Esophagus squamous epithelium (tissue), 5 donors: ENCODE measurements around the gene SLC25A42. TPM values are rescaled to one million over a fixed set of nuclear protein-coding genes. Genes with fewer than 3 reads are reported as not detected.

ENCODE experiments used
- DNase-seq: peaks from one replicate; lab custom pipeline; 2025; lab: John Stamatoyannopoulos, UW
- H3K27ac ChIP-seq, 4 donors: fragments of 200-600 bp; sonication (generic); one replicate each; pipeline ENCODE4 v1.5.1; 2016 to 2019; ENCODE audit warnings: mild to moderate bottlenecking in 1 of 4
- H3K27me3 ChIP-seq, 4 donors: fragments of 200-600 bp; sonication (generic); 1 replicate in 3 of 4; 2 replicates in 1 of 4; pipeline versions ENCODE4 v1.5.1 to v1.6.0; 2017 to 2021; ENCODE audit warnings: antibody characterized with exemption in 1 of 4
- H3K36me3 ChIP-seq, 3 donors: fragments of 200-600 bp; sonication (generic); one replicate each; pipeline ENCODE4 v1.5.1; 2016 to 2019
- H3K4me1 ChIP-seq, 3 donors: fragments of 200-600 bp; sonication (generic); one replicate each; pipeline ENCODE4 v1.5.1; 2017 to 2019
- H3K4me3 ChIP-seq, 4 donors: fragments of 200-600 bp; sonication (generic); 1 replicate in 3 of 4; 2 replicates in 1 of 4; pipeline ENCODE4 v1.5.1; 2016 to 2019; ENCODE audit warnings: mild to moderate bottlenecking in 2 of 4, moderate library complexity in 1 of 4
- H3K9me3 ChIP-seq, 3 donors: fragments of 200-600 bp; sonication (generic); one replicate each; pipeline ENCODE4 v1.5.1; 2016 to 2019
- POLR2A ChIP-seq, 4 donors: fragments of 450-650 bp; IDR thresholded peaks; one replicate each; pipeline ENCODE4 v1.6.1; 2017; ENCODE audit warnings: antibody characterized with exemption in 4 of 4, mild to moderate bottlenecking in 4 of 4, moderate library complexity in 3 of 4
- WGBS, 2 donors: methylation state at CpG; one replicate each; pipeline ENCODE4 v1.1.5; 2018; 5-methylcytosine and 5-hydroxymethylcytosine counted together
- intact Hi-C: fragments of 100-400 bp; cut with DNase I; formaldehyde crosslinking; loops from one replicate; pipeline ENCODE4 v1.15.0; 2022
- total RNA-seq, 4 donors: library from RNA; depleted of rRNA; stranded (reverse); fragments of >200 nt; gene quantifications; one replicate each; pipeline ENCODE4 v1.1.0, GENCODE V29; 2016
- TF ChIP-seq, protein P1 (sequence below), 6 experiments: fragments of 450-650 bp in 4 of 6; fragments of 200-600 bp in 2 of 6; sonication (generic) in 2 of 6; IDR thresholded peaks; one replicate each; pipeline ENCODE4 v1.5.1; 2016 to 2019; ENCODE audit warnings: antibody characterized with exemption in 6 of 6, mild to moderate bottlenecking in 4 of 6, moderate library complexity in 4 of 6
- donor health status: DM: yes; HTN: yes; CAD: no.

SLC25A42 gene
- total RNA-seq, 4 donors from 2014 or later = 1.7 to 3.8 (median 3.3) TPM

DNA sequence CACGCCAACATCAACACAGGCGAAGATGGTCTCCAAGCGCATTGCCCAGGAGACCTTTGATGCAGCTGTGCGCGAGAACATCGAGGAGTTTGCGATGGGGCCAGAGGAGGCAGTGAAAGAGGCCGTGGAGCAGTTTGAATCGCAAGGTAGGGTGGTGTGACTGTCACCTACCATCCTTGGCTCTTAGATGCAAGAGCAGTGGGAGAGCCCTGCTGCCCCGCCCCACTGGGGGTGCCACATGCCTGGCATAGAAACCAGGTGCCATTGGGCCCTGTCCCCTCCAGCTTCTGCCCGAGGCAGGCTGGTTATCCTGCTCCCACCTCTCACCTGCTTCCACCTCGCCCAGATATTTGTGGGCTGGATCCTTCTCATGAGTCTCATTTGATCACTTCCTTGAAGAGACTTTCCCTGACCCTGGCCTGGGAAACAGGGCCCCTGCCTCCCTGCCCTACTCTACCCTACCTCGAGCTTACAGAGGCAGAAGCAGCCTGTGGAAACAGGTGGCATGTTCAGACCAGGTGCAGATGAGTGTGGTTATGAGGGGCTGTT, 21.0 kb upstream of the SLC25A42 start:
- no peak for DNase-seq
- WGBS, 2 donors = 96 to 100% methylated on average over 5 to 8 of the region's 13 CpGs
- Histone ChIP-seq H3K4me3 (no peak overlapping the region), H3K36me3 (peaks cover 0 to 61% (median 13%) of the 10 kb centered on the region in 3 donors), H3K27ac (no peak overlapping the region), H3K4me1 (peaks cover 0 to 12% (median 4%) of the 10 kb centered on the region in 3 donors), H3K9me3 (no peaks in the 10 kb centered on the region), H3K27me3 (no peaks in the 10 kb centered on the region)
- intact Hi-C loops = no loop called here
- TF ChIP-seq, protein P1, sequence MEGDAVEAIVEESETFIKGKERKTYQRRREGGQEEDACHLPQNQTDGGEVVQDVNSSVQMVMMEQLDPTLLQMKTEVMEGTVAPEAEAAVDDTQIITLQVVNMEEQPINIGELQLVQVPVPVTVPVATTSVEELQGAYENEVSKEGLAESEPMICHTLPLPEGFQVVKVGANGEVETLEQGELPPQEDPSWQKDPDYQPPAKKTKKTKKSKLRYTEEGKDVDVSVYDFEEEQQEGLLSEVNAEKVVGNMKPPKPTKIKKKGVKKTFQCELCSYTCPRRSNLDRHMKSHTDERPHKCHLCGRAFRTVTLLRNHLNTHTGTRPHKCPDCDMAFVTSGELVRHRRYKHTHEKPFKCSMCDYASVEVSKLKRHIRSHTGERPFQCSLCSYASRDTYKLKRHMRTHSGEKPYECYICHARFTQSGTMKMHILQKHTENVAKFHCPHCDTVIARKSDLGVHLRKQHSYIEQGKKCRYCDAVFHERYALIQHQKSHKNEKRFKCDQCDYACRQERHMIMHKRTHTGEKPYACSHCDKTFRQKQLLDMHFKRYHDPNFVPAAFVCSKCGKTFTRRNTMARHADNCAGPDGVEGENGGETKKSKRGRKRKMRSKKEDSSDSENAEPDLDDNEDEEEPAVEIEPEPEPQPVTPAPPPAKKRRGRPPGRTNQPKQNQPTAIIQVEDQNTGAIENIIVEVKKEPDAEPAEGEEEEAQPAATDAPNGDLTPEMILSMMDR (IDR thresholded peaks at IDR 0.05) = no peak
- TF ChIP-seq POLR2A (IDR thresholded peaks at IDR 0.05) = no peak

GRCh38 chr19:19043481-19043880, 20.3 kb upstream of the SLC25A42 start:
- 95 to 100% methylated on average over 3 to 4 of the region's 6 CpGs for WGBS, 2 donors

GRCh38 chr19:19043881-19044280, 19.9 kb upstream of the SLC25A42 start:
- peaks cover 0 to 64% (median 13%) of the 10 kb centered on the region in 3 donors for H3K36me3 ChIP-seq
- TF ChIP-seq, protein P1 (IDR thresholded peaks at IDR 0.05) = no peak
- TF ChIP-seq POLR2A (IDR thresholded peaks at IDR 0.05) = no peak
- whole genome bisulfite sequencing, 2 donors = 88 to 100% methylated on average over 2 to 3 of the region's 6 CpGs
- intact Hi-C loops = no loop called here
- no peak overlapping the region for H3K4me3 ChIP-seq
- H3K27ac ChIP-seq = no peak overlapping the region
- H3K4me1 ChIP-seq = peaks cover 0 to 12% (median 4%) of the 10 kb centered on the region in 3 donors
- H3K9me3 ChIP-seq = no peaks in the 10 kb centered on the region
- no peaks in the 10 kb centered on the region for H3K27me3 ChIP-seq
- no peak for DNase-seq

More at GRCh38 chr19:19043481-19043880, 20.3 kb upstream of the SLC25A42 start:
- H3K9me3 ChIP-seq = no peaks in the 10 kb centered on the region
- H3K27me3 ChIP-seq = no peaks in the 10 kb centered on the region
- TF ChIP-seq POLR2A (IDR thresholded peaks at IDR 0.05) = no peak
- TF ChIP-seq, protein P1 (IDR thresholded peaks at IDR 0.05) = no peak
- intact Hi-C loops = no loop called here
- H3K36me3 ChIP-seq = peaks cover 0 to 65% (median 13%) of the 10 kb centered on the region in 3 donors
- no peak overlapping the region for H3K4me3 ChIP-seq
- H3K27ac ChIP-seq = no peak overlapping the region
- no peak for DNase-seq
- H3K4me1 ChIP-seq = peaks cover 0 to 12% (median 4%) of the 10 kb centered on the region in 3 donors

DNA sequence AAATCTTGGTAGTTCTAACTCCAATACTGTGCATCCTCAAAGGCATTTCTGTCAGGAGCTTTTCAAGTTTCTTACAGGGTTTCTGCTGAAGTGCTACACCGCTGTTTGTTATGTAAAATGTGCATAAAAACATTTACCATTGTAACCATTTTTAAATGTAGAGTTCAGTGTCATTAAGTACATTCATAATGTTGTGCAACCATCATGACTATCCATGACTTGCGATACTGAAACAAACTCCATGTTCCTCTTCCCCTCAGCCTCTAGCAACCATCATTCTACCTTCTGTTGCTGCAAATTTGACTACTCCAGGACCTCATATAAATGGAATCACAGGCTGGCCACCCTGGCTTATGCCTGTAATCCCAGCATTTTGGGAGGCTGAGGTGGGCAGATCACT, 14.4 kb upstream of the SLC25A42 start:
- H3K27me3 ChIP-seq = no peaks in the 10 kb centered on the region
- H3K4me1 ChIP-seq = no peaks in the 10 kb centered on the region
- H3K9me3 ChIP-seq = no peaks in the 10 kb centered on the region
- no peak overlapping the region for H3K4me3 ChIP-seq
- TF ChIP-seq, protein P1 (IDR thresholded peaks at IDR 0.05) = no peak
- no peak for TF ChIP-seq POLR2A (IDR thresholded peaks at IDR 0.05)
- peaks cover 14 to 96% (median 15%) of the 10 kb centered on the region in 3 donors for H3K36me3 ChIP-seq
- 91 to 94% methylated on average over 2 of the region's 2 CpGs for WGBS, 2 donors
- no peak for DNase-seq
- intact Hi-C loops = no loop called here
- H3K27ac ChIP-seq = no peak overlapping the region

DNA sequence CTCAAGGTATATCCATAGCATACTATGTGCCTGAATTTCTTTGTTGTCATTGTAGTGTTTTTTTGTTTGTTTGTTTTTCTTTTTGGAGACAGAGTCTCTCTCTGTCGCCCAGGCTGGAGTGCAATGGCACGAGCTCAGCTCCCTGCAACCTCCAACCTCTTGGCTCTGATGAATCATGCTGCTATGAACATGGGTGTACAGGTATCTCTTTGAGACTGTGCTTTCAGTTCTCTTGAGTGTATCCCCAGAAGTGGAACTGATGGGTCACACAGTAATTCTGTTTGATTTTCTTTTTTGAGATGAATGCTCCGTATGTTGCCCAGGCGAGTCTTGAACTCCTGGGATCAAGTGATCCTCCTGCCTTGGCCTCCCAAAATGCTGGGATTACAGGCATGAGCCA, 13.7 kb upstream of the SLC25A42 start:
- TF ChIP-seq POLR2A (IDR thresholded peaks at IDR 0.05) = no peak
- TF ChIP-seq, protein P1 (IDR thresholded peaks at IDR 0.05) = no peak
- H3K9me3 ChIP-seq = no peaks in the 10 kb centered on the region
- no peak overlapping the region for H3K27ac ChIP-seq
- no peak for DNase-seq
- H3K27me3 ChIP-seq = no peaks in the 10 kb centered on the region
- intact Hi-C loops = no loop called here
- no peaks in the 10 kb centered on the region for H3K4me1 ChIP-seq
- H3K4me3 ChIP-seq = no peak overlapping the region
- H3K36me3 ChIP-seq = peaks cover 16 to 96% (median 21%) of the 10 kb centered on the region in 3 donors
- WGBS, 2 donors = 81 to 82% methylated on average over 4 of the region's 4 CpGs
